Measurements from ENCODE around the gene STRA6.

Gene STRA6

GRCh38 chr15:74131628-74132413, 70.8 kb downstream of the STRA6 start:
- peak; percentile 41 for DNase-seq

GRCh38 chr15:74130849-74131627, 71.5 kb downstream of the STRA6 start:
- DNase-seq, result no peak

GRCh38 chr15:74130155-74130848, 72.3 kb downstream of the STRA6 start, which contains the start of gene ISLR2:
ISLR2 (plus strand) TSS chr15:74130586; CDS start chr15:74132755, 2,169 bp downstream.
- DNase-seq, result peak; percentile 57

DNA sequence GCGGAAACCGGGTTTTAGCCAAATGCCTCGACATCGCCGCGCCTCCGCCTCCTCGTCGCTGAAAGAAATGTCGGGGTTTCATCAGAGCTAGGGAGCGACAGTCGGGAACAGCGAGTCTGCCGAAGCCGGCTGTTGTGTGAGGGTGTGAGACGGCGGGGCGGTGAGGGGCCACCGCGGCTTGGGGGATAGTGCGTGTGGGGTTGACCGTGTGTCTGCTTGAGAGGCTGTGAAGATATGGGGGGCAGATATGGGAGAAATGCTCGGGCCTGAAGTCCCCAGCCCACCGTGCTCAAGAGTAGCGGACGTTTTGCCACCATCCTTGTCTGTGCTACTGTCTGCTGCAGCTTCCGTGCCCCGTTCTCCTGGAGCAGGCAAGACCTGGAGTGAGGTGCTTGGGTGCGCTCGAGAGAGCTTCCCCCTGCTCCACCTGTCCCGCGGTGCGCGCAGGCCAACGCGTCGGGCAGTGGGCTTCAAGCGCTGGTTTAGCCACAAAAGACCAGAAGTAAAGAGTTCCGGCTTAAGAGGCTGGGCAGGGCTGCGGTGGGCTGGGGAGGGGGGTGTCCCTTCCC, 72.9 kb downstream of the STRA6 start:
- DNase-seq, result peak; percentile 64
